Epithelial cell of umbilical artery (primary cell): ENCODE results near the gene SLC15A2. TPM values are rescaled to one million over a fixed set of nuclear protein-coding genes. Genes with fewer than 3 reads are reported as not detected.

Source experiments
- total RNA-seq: library from RNA; depleted of rRNA; stranded (reverse); fragments of >200 nt; gene quantifications from 2 replicates; pipeline ENCODE4 v1.2.3, GENCODE V29; 2014

The SLC15A2 gene
- total RNA-seq, result under 0.01 TPM in 1 of 2 replicates, not detected in the other

GRCh38 chr3:121894301-121894990 is at the start of gene SLC15A2:
TSS of gene SLC15A2 (plus strand) at chr3:121894401. CDS start at chr3:121894477, 76 bp downstream.

Other genes starting within 250 kb of the SLC15A2 start
- gene HCLS1, start 233.5 kb upstream of the SLC15A2 start, total RNA-seq, result 55.2 and 55.3 TPM in 2 replicates
- gene GOLGB1, start 144.7 kb upstream of the SLC15A2 start, total RNA-seq, result 33.4 and 36.1 TPM in 2 replicates
- 13.0 and 28.3 TPM in 2 replicates for gene IQCB1, start 59.3 kb upstream of the SLC15A2 start, total RNA-seq
- 1.6 and 3.2 TPM in 2 replicates for gene EAF2, start 59.2 kb upstream of the SLC15A2 start, total RNA-seq
- not detected in 2 replicates for gene ILDR1, start 127.8 kb downstream of the SLC15A2 start, total RNA-seq
- gene CD86, start 161.0 kb downstream of the SLC15A2 start, total RNA-seq, result not detected in 2 replicates